ENCODE data around the gene SEC14L2.
A peak's percentile ranks its signal among the peaks of the same experiment; 100 is the strongest.

Gene SEC14L2

GRCh38 chr22:30421695-30422480 is 25.1 kb downstream of the SEC14L2 start:
- in situ Hi-C loops (cut with MboI; ENCODE audit: low sequenced_read_pairs, unreplicated experiment) = no loop called here
- no peak for DNase-seq (ENCODE audit: low spot score)
- no peak for TF ChIP-seq CTCF (IDR thresholded peaks at IDR 0.05; ENCODE audit: borderline replicate concordance, control extremely low read depth, extremely low read depth, insufficient read depth, missing control alignments)

- no peak for DNase-seq (ENCODE audit: low spot score)
- TF ChIP-seq CTCF (IDR thresholded peaks at IDR 0.05; ENCODE audit: borderline replicate concordance, control extremely low read depth, extremely low read depth, insufficient read depth, missing control alignments) = no peak
- in situ Hi-C loops (cut with MboI; ENCODE audit: low sequenced_read_pairs, unreplicated experiment) = no loop called here
Observed at GRCh38 chr22:30422481-30423300, 25.9 kb downstream of the SEC14L2 start.

- in situ Hi-C loops (cut with MboI; ENCODE audit: low sequenced_read_pairs, unreplicated experiment) = no loop called here
- TF ChIP-seq CTCF (IDR thresholded peaks at IDR 0.05; ENCODE audit: borderline replicate concordance, control extremely low read depth, extremely low read depth, insufficient read depth, missing control alignments) = no peak
- DNase-seq (ENCODE audit: low spot score) = no peak
Observed at GRCh38 chr22:30423301-30423958, 26.6 kb downstream of the SEC14L2 start.

GRCh38 chr22:30423959-30424533 is 27.2 kb downstream of the SEC14L2 start:
- in situ Hi-C loops (cut with MboI; ENCODE audit: low sequenced_read_pairs, unreplicated experiment) = no loop called here
- TF ChIP-seq CTCF (IDR thresholded peaks at IDR 0.05; ENCODE audit: borderline replicate concordance, control extremely low read depth, extremely low read depth, insufficient read depth, missing control alignments) = no peak
- peak; percentile 98 for DNase-seq (ENCODE audit: low spot score)

GRCh38 chr22:30424534-30425326 is 27.9 kb downstream of the SEC14L2 start:
- in situ Hi-C loops (cut with MboI; ENCODE audit: low sequenced_read_pairs, unreplicated experiment) = no loop called here
- TF ChIP-seq CTCF (IDR thresholded peaks at IDR 0.05; ENCODE audit: borderline replicate concordance, control extremely low read depth, extremely low read depth, insufficient read depth, missing control alignments) = no peak
- no peak for DNase-seq (ENCODE audit: low spot score)

GRCh38 chr22:30425327-30425615 is 28.5 kb downstream of the SEC14L2 start:
- in situ Hi-C loops (cut with MboI; ENCODE audit: low sequenced_read_pairs, unreplicated experiment) = no loop called here
- TF ChIP-seq CTCF (IDR thresholded peaks at IDR 0.05; ENCODE audit: borderline replicate concordance, control extremely low read depth, extremely low read depth, insufficient read depth, missing control alignments) = no peak
- DNase-seq (ENCODE audit: low spot score) = no peak

Data from GM13976 (cell line).